Endothelial cell (in vitro differentiated cells): ENCODE measurements around the gene AVPI1. TPM values are rescaled to one million over a fixed set of nuclear protein-coding genes. Genes with fewer than 3 reads are reported as not detected.
"Not testable (repeated sequence)": the region's sequence is repeated elsewhere in the genome, so short reads cannot be mapped to it uniquely, and the experiment has no call there.

Experiments used
- DNase-seq: peaks from one replicate; pipeline ENCODE4 v3.0.0; 2021; ENCODE audit warnings: low spot score
- H3K27ac Mint-ChIP-seq: one replicate; pipeline ENCODE4 v1.8.0; 2021; ENCODE audit warnings: mixed read lengths, inconsistent platforms; ENCODE audit not compliant: unreplicated experiment
- H3K27me3 Mint-ChIP-seq: one replicate; pipeline ENCODE4 v1.8.0; 2021; ENCODE audit warnings: mild to moderate bottlenecking, moderate library complexity, mixed read lengths, inconsistent platforms; ENCODE audit not compliant: unreplicated experiment
- H3K36me3 Mint-ChIP-seq: one replicate; pipeline ENCODE4 v1.8.0; 2021; ENCODE audit warnings: mild to moderate bottlenecking, low read depth, mixed read lengths, inconsistent platforms; ENCODE audit not compliant: unreplicated experiment
- H3K4me1 Mint-ChIP-seq: one replicate; pipeline ENCODE4 v1.8.0; 2021; ENCODE audit warnings: mild to moderate bottlenecking, mixed read lengths, inconsistent platforms; ENCODE audit not compliant: unreplicated experiment
- H3K4me3 Mint-ChIP-seq: one replicate; pipeline ENCODE4 v1.8.0; 2021; ENCODE audit warnings: mild to moderate bottlenecking, mixed read lengths, inconsistent platforms; ENCODE audit not compliant: unreplicated experiment
- H3K9me3 Mint-ChIP-seq: one replicate; pipeline ENCODE4 v1.8.0; 2021; ENCODE audit warnings: mixed read lengths, inconsistent platforms; ENCODE audit not compliant: unreplicated experiment
- CTCF ChIP-seq: fragments of 200-600 bp; sonication (generic); IDR thresholded peaks from one replicate; pipeline ENCODE4 v1.5.0; 2021; ENCODE audit warnings: antibody characterized with exemption; ENCODE audit not compliant: unreplicated experiment
- total RNA-seq: library from RNA; stranded (reverse); fragmentation: NEBNext Ultra II Directional; extraction: Animal tissue kit (Norgen Biotek cat#: 25700); gene quantifications from one replicate; pipeline ENCODE4 v1.2.1, GENCODE V29; 2021; ENCODE audit not compliant: unreplicated experiment

The AVPI1 gene
- total RNA-seq, 1 donor from 2014 or later: 0.67 TPM

- H3K4me3 Mint-ChIP-seq: no peak overlapping the region
- no peak overlapping the region for H3K27ac Mint-ChIP-seq
- no peaks in the 10 kb centered on the region for H3K27me3 Mint-ChIP-seq
- H3K36me3 Mint-ChIP-seq: peaks cover 33% of the 10 kb centered on the region
- no peaks in the 10 kb centered on the region for H3K4me1 Mint-ChIP-seq
- no peak for DNase-seq
- no peaks in the 10 kb centered on the region for H3K9me3 Mint-ChIP-seq
- no peak for TF ChIP-seq CTCF
Observed at GRCh38 chr10:97659589-97659988, 27.5 kb downstream of the AVPI1 start.

GRCh38 chr10:97656777-97657176 is 30.3 kb downstream of the AVPI1 start:
- Mint-ChIP-seq H3K27me3 (no peaks in the 10 kb centered on the region), H3K27ac (no peak overlapping the region), H3K4me1 (no peaks in the 10 kb centered on the region), H3K4me3 (no peak overlapping the region), H3K36me3 (peaks cover 28% of the 10 kb centered on the region), H3K9me3 (no peaks in the 10 kb centered on the region)
- DNase-seq: no peak
- no peak for TF ChIP-seq CTCF

DNA sequence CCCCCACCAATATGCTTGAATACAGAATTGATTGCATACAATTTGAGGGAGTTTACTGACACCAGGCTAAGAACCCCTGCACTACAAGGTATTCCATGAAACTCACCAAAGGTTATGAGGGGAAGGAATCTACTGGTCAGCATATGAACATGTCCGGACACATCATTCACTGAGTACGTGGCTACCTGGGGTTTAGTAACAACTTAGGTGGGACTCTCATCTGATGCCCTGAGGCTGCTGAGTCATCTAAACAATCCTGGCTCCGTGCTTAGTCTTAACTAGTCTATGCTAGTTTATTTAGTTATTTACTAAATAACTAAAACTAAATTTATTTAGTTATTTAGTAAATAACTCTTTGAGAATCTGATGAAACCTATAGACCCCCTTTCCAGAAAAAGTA is 35.3 kb downstream of the AVPI1 start:
- no peak for TF ChIP-seq CTCF

GRCh38 chr10:97650726-97651125 is 36.3 kb downstream of the AVPI1 start:
- DNase-seq: no peak
- Mint-ChIP-seq H3K27ac (no peak overlapping the region), H3K36me3 (peaks cover 32% of the 10 kb centered on the region), H3K4me3 (no peak overlapping the region), H3K9me3 (no peaks in the 10 kb centered on the region), H3K4me1 (peaks cover 9% of the 10 kb centered on the region), H3K27me3 (peaks cover 2% of the 10 kb centered on the region)
- no peak for TF ChIP-seq CTCF

More for the DNA sequence above, 35.3 kb downstream of the AVPI1 start:
- Mint-ChIP-seq H3K36me3 (peaks cover 38% of the 10 kb centered on the region), H3K27ac (no peak overlapping the region), H3K27me3 (peaks cover 2% of the 10 kb centered on the region), H3K9me3 (no peaks in the 10 kb centered on the region), H3K4me3 (no peak overlapping the region), H3K4me1 (peaks cover 9% of the 10 kb centered on the region)
- DNase-seq: no peak

DNA sequence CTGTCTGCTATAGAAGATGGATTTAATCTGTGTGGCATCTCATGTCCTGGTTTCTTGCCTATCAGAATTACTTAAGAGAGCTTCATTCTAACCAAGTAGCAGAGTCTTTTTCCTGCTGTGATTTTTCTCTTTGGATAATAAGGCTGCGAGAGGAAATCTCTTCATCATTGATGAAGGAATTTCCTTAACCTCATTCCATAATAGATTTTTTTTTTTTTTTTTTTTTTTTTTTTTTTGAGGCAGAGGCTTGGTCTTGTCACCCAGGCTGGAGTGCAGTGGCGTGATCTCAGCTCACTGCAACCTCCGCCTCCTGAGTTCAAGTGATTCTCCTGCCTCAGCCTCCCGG is 37.7 kb downstream of the AVPI1 start:
- H3K4me1 Mint-ChIP-seq, H3K4me3 Mint-ChIP-seq, H3K27ac Mint-ChIP-seq, H3K27me3 Mint-ChIP-seq, H3K9me3 Mint-ChIP-seq, DNase-seq: not testable (repeated sequence)
- peaks cover 40% of the 10 kb centered on the region for H3K36me3 Mint-ChIP-seq
